ENCODE results near the gene WDR64. TPM values are rescaled to one million over a fixed set of nuclear protein-coding genes. Genes with fewer than 3 reads are reported as not detected.

WDR64 gene
- polyA plus RNA-seq, 2 of the 4 experiments (the other 2 are of a cell fraction), result not detected

DNA sequence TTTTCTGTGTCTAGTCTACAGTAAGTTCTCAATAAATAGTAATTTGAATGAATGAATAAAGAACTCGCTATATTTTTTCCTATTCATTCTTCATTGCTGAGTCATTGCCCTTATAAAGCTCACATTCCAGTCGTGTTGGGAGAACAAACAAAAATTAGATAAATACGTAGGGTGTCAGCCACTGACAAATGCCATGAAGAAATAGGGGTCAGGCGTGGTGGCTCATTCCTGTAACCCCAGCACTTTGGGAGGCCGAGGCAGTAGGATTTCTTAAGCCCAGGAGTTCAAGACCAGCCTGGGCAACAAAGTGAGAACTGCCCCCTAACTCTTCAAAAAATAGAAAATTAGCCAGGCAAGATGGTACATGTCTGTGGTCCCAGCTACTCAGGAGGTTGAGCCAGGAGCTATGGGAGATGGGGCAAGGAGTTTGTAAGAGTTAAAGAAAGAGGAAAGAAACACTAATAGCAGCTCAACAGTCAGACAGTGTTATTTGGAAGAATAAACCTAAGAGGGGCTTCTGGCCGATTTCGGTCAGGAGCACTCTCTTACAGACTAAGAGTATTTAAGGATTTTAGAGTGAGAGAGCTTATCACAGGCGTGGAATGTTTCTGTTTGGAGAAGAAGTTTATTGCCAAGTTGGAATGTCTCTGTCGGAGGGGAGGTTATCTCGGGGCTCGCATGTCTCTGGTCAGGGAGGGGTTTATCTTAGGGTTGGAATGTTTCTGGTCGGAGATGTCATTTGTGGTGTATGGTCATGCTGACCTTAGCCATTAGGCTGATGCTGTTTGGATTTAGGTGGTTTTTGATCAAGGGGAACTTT, 10.1 kb upstream of the WDR64 start:
- 28% methylated on average over 12 of the region's 12 CpGs for WGBS (ENCODE audit: missing lambda C conversion rate)
- peak; percentile 36 for FAIRE-seq
- TF ChIP-seq JUNB (IDR thresholded peaks at IDR 0.05) (peak; percentile 69), JUN (IDR thresholded peaks at IDR 0.05) (no peak), REST (IDR thresholded peaks at IDR 0.05) (no peak), PHF8 (IDR thresholded peaks at IDR 0.05; ENCODE audit: borderline replicate concordance, low read depth) (no peak), EP300 (IDR thresholded peaks at IDR 0.05) (peak; percentile 56 to 62; a peak in 2 of 5 replicates), KDM1A (IDR thresholded peaks at IDR 0.05; ENCODE audit: low read depth) (no peak), HEYL (CRISPR knock-in tag; IDR thresholded peaks at IDR 0.05) (no peak), NR3C1 (IDR thresholded peaks at IDR 0.05) (no peak), MAFK (IDR thresholded peaks at IDR 0.05; ENCODE audit: partially characterized antibody) (peak; percentile 93), ESRRA (IDR thresholded peaks at IDR 0.05; ENCODE audit: borderline replicate concordance, low read length) (no peak), GATA3 (IDR thresholded peaks at IDR 0.05; ENCODE audit: borderline replicate concordance) (peak; percentile 77; the same call in 1 of the 2 replicates), TFCP2L1 (CRISPR knock-in tag; IDR thresholded peaks at IDR 0.05) (no peak), CBX2 (IDR thresholded peaks at IDR 0.05; ENCODE audit: borderline replicate concordance, low read depth) (no peak), FOXS1 (CRISPR knock-in tag; IDR thresholded peaks at IDR 0.05) (no peak), ZSCAN20 (CRISPR knock-in tag; IDR thresholded peaks at IDR 0.05) (0 out of 2 replicates have a peak, but pooled peaks have one; percentile 9), MAZ (IDR thresholded peaks at IDR 0.05; ENCODE audit: borderline replicate concordance, low read depth, low read length) (no peak), POLR2AphosphoS2 (conservative IDR thresholded peaks at IDR 0.05; ENCODE audit: low read length) (no peak), CEBPB (IDR thresholded peaks at IDR 0.05) (peak; percentile 56 to 84; a peak in 3 of 4 replicates), EHF (CRISPR knock-in tag; IDR thresholded peaks at IDR 0.05) (no peak; the same call in 1 of the 2 replicates), SREBF2 (IDR thresholded peaks at IDR 0.05) (no peak), BHLHE40 (IDR thresholded peaks at IDR 0.05; ENCODE audit: low read depth, low read length) (no peak), CHD4 (IDR thresholded peaks at IDR 0.05; ENCODE audit: borderline replicate concordance) (no peak), NFE2L2 (conservative IDR thresholded peaks at IDR 0.05; ENCODE audit: low read length) (peak; percentile 80), KDM5A (IDR thresholded peaks at IDR 0.05) (no peak), FOSB (CRISPR knock-in tag; IDR thresholded peaks at IDR 0.05) (no peak)
- TF ChIP-seq, protein P1, sequence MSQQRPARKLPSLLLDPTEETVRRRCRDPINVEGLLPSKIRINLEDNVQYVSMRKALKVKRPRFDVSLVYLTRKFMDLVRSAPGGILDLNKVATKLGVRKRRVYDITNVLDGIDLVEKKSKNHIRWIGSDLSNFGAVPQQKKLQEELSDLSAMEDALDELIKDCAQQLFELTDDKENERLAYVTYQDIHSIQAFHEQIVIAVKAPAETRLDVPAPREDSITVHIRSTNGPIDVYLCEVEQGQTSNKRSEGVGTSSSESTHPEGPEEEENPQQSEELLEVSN (IDR thresholded peaks at IDR 0.05; ENCODE audit: borderline replicate concordance, low read depth), result no peak
- TF ChIP-seq, protein P2, sequence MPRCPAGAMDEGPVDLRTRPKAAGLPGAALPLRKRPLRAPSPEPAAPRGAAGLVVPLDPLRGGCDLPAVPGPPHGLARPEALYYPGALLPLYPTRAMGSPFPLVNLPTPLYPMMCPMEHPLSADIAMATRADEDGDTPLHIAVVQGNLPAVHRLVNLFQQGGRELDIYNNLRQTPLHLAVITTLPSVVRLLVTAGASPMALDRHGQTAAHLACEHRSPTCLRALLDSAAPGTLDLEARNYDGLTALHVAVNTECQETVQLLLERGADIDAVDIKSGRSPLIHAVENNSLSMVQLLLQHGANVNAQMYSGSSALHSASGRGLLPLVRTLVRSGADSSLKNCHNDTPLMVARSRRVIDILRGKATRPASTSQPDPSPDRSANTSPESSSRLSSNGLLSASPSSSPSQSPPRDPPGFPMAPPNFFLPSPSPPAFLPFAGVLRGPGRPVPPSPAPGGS (IDR thresholded peaks at IDR 0.05), result peak; percentile 36; the same call in 1 of the 3 replicates
- TF ChIP-seq, protein P3, sequence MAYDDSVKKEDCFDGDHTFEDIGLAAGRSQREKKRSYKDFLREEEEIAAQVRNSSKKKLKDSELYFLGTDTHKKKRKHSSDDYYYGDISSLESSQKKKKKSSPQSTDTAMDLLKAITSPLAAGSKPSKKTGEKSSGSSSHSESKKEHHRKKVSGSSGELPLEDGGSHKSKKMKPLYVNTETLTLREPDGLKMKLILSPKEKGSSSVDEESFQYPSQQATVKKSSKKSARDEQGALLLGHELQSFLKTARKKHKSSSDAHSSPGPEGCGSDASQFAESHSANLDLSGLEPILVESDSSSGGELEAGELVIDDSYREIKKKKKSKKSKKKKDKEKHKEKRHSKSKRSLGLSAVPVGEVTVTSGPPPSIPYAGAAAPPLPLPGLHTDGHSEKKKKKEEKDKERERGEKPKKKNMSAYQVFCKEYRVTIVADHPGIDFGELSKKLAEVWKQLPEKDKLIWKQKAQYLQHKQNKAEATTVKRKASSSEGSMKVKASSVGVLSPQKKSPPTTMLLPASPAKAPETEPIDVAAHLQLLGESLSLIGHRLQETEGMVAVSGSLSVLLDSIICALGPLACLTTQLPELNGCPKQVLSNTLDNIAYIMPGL (CRISPR knock-in tag; IDR thresholded peaks at IDR 0.05; ENCODE audit: borderline replicate concordance), result no peak
- TF ChIP-seq, protein P4, sequence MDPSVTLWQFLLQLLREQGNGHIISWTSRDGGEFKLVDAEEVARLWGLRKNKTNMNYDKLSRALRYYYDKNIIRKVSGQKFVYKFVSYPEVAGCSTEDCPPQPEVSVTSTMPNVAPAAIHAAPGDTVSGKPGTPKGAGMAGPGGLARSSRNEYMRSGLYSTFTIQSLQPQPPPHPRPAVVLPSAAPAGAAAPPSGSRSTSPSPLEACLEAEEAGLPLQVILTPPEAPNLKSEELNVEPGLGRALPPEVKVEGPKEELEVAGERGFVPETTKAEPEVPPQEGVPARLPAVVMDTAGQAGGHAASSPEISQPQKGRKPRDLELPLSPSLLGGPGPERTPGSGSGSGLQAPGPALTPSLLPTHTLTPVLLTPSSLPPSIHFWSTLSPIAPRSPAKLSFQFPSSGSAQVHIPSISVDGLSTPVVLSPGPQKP (IDR thresholded peaks at IDR 0.05; ENCODE audit: low read depth, low read length), result no peak
- TF ChIP-seq, protein P5, sequence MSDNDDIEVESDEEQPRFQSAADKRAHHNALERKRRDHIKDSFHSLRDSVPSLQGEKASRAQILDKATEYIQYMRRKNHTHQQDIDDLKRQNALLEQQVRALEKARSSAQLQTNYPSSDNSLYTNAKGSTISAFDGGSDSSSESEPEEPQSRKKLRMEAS (IDR thresholded peaks at IDR 0.05), result peak; percentile 66; the same call in 1 of the 2 replicates

More for the DNA sequence above, 10.1 kb upstream of the WDR64 start:
- CTCF ChIA-PET, result interaction anchor here (0.7 to 2.3 kb wide), 6 partner anchors 11 to 37 kb away, joined by 3 to 11 read pairs (median 3); no protein-coding TSS in a partner anchor
- H3K9me3 ChIP-seq, result no peaks in the 10 kb centered on the region; the same call in 1 of the 3 replicates
- peak in 1 of 2 experiments; percentile 45; a peak in 3 of 6 replicates for ATAC-seq
- H3K4me2 ChIP-seq, result peak overlapping the region; percentile 75
- POLR2A ChIA-PET, result interaction anchor here (1.8 kb wide), 1 partner anchor 30 kb away, joined by 7 read pairs; no protein-coding TSS in a partner anchor
- peak; percentile 59 to 90 for DNase-seq (ENCODE audit: low read depth in 1 of 2, low spot score in 1 of 2)
- no peak overlapping the region; the same call in 2 of the 3 replicates for H3K4me3 ChIP-seq
- peaks cover 32% of the 10 kb centered on the region for H3K4me1 ChIP-seq
- H3K27ac ChIP-seq, result peak overlapping the region; percentile 89 to 98

Measured in A549 (cell line).